GM12872 (cell line): ENCODE results near the gene CACNA1E.

ENCODE experiments used
- TF ChIP-seq, protein P1 (sequence below): IDR thresholded peaks from 3 replicates; pipeline ENCODE4 v1.5.1; 2011; ENCODE audit warnings: low read depth, mild to moderate bottlenecking, low read length, moderate library complexity; ENCODE audit not compliant: insufficient read depth

Gene CACNA1E

DNA sequence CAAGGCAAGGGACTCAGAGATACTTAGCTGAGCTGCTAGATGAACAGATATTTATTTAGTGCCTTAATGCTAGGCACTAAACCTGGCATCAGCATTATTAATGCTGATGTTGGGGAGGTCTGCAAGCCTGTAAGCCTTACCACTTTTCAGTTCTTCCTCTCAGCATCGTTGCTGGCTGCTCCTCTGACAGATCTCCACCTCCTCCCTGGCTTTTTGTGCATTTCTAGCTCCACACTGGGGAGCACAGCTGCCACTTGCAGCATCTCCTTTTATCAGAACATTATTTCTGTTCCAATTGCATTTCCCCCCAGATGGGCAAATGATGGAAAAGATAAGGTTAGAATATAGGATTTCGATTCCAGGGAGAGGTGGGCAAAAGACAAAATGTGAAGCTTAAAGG lies 34.8 kb downstream of the CACNA1E start:
- TF ChIP-seq, protein P1, sequence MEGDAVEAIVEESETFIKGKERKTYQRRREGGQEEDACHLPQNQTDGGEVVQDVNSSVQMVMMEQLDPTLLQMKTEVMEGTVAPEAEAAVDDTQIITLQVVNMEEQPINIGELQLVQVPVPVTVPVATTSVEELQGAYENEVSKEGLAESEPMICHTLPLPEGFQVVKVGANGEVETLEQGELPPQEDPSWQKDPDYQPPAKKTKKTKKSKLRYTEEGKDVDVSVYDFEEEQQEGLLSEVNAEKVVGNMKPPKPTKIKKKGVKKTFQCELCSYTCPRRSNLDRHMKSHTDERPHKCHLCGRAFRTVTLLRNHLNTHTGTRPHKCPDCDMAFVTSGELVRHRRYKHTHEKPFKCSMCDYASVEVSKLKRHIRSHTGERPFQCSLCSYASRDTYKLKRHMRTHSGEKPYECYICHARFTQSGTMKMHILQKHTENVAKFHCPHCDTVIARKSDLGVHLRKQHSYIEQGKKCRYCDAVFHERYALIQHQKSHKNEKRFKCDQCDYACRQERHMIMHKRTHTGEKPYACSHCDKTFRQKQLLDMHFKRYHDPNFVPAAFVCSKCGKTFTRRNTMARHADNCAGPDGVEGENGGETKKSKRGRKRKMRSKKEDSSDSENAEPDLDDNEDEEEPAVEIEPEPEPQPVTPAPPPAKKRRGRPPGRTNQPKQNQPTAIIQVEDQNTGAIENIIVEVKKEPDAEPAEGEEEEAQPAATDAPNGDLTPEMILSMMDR: no peak

DNA sequence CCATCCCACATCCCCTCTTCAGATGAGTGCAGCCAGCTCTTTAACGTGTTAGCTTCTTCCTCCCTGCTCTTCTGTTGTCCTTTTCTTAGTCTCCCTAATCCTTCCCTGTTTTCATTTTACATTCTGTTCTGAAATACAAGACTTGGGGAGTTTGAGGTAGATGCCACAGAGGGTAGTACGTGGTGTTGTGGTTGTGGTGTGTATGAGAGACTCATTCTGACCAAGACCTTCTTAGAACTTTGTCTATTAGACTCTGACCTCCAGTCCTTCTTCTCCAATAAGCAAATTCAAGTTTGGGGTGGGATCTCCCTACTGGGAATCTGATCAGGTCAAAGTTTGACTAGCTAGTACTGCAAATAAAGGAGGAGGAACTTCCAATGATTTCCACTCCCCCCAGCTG lies 39.5 kb downstream of the CACNA1E start:
- TF ChIP-seq, protein P1: no peak

DNA sequence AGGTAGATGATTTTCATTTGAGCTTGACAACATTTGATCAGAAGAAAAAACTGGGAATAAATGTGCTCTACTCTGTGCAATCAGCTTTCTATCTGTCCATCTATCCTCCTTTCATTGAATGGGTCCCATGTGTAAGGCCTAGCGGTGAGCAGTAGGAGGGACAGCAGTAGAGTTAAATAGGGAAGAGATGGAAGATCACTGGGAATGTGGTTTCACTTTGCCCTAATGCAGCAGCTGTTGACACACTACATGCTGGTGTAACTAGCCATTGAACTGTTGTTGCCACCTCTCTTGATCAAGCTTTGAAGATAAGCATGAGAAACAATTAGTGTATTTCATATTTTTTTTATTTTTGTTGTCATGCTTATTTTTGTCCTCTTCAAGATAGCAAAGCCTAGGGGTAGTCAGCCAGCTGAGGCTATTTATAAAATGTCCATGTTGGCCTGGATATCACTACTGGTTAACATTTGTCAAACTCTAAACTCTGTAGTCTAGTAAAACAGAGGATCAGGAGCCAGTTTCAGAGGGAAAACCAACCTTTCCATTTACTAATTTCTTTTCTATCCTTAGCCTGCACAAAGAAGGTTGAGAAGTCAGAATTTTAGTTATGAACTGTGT lies 41.9 kb downstream of the CACNA1E start:
- TF ChIP-seq, protein P1: no peak

DNA sequence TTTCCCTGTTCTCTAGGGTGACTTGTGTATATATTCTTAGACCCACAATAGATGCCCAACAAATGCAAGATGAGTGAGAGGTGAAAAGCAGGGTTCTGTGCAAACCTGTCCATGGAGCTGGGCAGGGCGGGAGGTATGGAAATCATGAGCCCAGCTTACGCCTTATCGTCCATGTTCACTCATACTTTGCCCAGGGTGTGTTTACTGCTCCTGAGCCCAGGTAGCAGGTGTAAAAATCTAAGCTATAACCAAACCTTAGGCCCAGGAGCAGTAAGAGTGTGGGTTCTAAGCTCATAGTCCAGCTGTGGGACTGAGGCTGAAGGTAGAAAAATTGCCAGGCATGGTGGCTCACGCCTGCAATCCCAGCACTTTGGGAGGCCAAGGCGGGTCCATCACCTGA lies 48.1 kb downstream of the CACNA1E start:
- TF ChIP-seq, protein P1: no peak

DNA sequence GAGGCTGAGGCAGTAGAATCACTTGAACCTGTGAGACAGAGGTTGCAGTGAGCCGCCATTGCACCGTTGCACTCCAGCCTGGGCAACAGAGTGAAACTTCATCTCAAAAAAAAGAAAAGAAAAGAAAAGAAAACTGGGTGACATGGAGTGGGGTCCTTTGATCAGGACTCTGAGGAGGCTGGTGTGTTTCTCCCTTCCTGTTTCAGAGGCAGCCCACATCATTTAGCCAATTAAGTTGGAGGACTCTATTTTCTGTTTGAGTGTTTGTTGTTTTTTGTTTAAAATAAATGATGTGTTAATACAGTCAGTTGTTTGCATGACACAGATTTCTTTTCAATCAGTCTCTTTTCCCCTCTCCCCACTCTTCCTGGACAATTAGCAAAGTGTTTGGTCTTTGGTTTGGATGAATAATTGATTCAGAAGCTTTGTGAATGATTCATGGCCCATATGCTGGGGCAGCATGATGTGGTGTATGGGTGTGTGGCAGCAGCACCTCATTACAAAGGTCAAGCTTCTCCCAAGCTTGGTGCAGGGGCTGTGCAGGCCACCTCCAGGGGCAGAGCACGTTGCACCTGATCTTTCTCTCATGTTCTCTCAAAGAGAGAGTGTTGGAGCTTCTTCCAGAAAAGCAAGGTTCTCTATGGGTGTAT lies 48.8 kb downstream of the CACNA1E start:
- TF ChIP-seq, protein P1: no peak

DNA sequence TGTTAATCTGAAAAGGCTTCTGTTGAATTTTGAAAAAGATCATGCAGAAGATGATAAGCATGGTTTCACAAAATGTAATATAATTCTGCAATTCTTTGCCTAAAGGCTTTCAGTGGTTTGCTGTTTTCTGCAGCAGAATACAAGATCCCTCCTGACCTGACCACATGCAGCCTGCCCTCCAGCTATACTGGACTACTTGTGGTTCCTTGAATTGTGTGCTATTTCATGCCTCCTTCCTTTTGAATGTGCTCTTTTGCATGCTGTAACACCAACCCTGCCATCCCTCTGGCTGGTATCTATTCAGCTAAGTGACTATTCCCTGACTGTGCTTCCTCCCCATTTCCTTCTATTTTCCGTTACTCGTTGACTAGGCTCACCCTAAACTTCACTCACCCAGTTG lies 55.5 kb downstream of the CACNA1E start:
- TF ChIP-seq, protein P1: no peak

DNA sequence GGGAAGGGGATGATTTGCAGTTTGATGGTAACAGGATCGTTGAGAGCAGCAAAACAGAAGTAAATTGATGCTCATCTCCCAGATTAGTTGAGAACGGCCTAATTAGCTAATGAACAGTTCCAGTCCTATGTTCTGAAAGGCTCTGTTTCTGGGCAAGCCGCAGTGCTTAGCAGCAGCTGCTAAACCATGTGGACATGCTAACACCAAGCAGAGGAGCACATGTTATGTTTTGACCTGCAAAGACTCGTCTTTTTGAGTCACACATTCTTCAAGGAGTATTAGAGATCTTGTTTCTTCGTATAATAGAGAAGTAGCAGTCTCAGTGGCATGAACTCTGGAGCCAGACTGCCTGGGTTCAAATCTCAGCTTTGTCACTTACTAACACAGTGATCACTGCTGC lies 58.1 kb downstream of the CACNA1E start:
- TF ChIP-seq, protein P1: no peak
